CD14-positive monocyte (primary cell): Measurements from ENCODE around the gene FOXP1. TPM values are rescaled to one million over a fixed set of nuclear protein-coding genes. Genes with fewer than 3 reads are reported as not detected.

Source experiments
- DNase-seq, 3 donors: peaks; one replicate each; pipeline ENCODE4 v3.0.0-alpha.2; 2011 to 2022
- H2AFZ ChIP-seq: 2 replicates; pipeline ENCODE4 v1.6.0; 2012; ENCODE audit warnings: mild to moderate bottlenecking, low read depth, low read length, inconsistent platforms; ENCODE audit not compliant: insufficient read depth, poor library complexity, severe bottlenecking
- H3K27ac ChIP-seq, 2 donors: 1 replicate in 1 of 2; 2 replicates in 1 of 2; pipeline ENCODE4 v1.5.1; 2012 to 2013; ENCODE audit warnings: low read length in 2 of 2, control low read depth in 1 of 2, inconsistent platforms in 1 of 2, low read depth in 1 of 2, mild to moderate bottlenecking in 1 of 2
- H3K27me3 ChIP-seq, 2 donors: one replicate each; pipeline versions ENCODE4 v1.6.0 to v1.6.1; 2011 to 2013; ENCODE audit warnings: low read length in 2 of 2; ENCODE audit not compliant: control insufficient read depth in 2 of 2, insufficient read depth in 2 of 2
- H3K36me3 ChIP-seq, 2 donors: replicated peaks in 1 of 2; 1 replicate in 1 of 2; 2 replicates in 1 of 2; pipeline versions ENCODE4 v1.5.1 to v1.6.1; 2012 to 2013; ENCODE audit warnings: low read length in 2 of 2, control low read depth in 1 of 2, inconsistent platforms in 1 of 2, mild to moderate bottlenecking in 1 of 2; ENCODE audit not compliant: insufficient read depth in 2 of 2, control insufficient read depth in 1 of 2
- H3K4me1 ChIP-seq, 2 donors: 1 replicate in 1 of 2; 2 replicates in 1 of 2; pipeline versions ENCODE4 v1.5.1 to v1.6.1; 2012 to 2013; ENCODE audit warnings: low read length in 2 of 2, control low read depth in 1 of 2, inconsistent platforms in 1 of 2, mild to moderate bottlenecking in 1 of 2, moderate library complexity in 1 of 2; ENCODE audit not compliant: insufficient read depth in 2 of 2, control insufficient read depth in 1 of 2
- H3K4me2 ChIP-seq: replicated peaks from 2 replicates; pipeline ENCODE3; 2012; ENCODE audit warnings: low read length, moderate library complexity, mild to moderate bottlenecking; ENCODE audit not compliant: poor library complexity, severe bottlenecking; ENCODE audit errors: extremely low read depth
- H3K4me3 ChIP-seq, 3 experiments: fragments of 200-600 bp in 1 of 3; sonication (generic) in 1 of 3; replicated peaks in 1 of 3; 1 replicate in 2 of 3; 2 replicates in 1 of 3; pipeline ENCODE4 v1.5.1; 2011 to 2013; ENCODE audit warnings: low read length in 3 of 3, mild to moderate bottlenecking in 3 of 3, control low read depth in 2 of 3, low read depth in 2 of 3, inconsistent platforms in 1 of 3, moderate library complexity in 1 of 3
- H3K79me2 ChIP-seq: 2 replicates; pipeline ENCODE4 v1.6.0; 2012; ENCODE audit warnings: mild to moderate bottlenecking, control low read depth, inconsistent platforms, low read length, moderate library complexity; ENCODE audit not compliant: insufficient read depth
- H3K9ac ChIP-seq: 2 replicates; pipeline ENCODE4 v1.6.0; 2017; ENCODE audit warnings: low read length, mild to moderate bottlenecking; ENCODE audit not compliant: insufficient read depth, poor library complexity, severe bottlenecking
- H3K9me3 ChIP-seq, 2 donors: replicated peaks in 1 of 2; 1 replicate in 1 of 2; 2 replicates in 1 of 2; pipeline versions ENCODE4 v1.5.1 to v1.6.1; 2012 to 2013; ENCODE audit warnings: low read length in 2 of 2, control low read depth in 1 of 2; ENCODE audit not compliant: control insufficient read depth in 1 of 2, insufficient read depth in 1 of 2
- H4K20me1 ChIP-seq: 2 replicates; pipeline ENCODE4 v1.6.0; 2012; ENCODE audit warnings: mild to moderate bottlenecking, low read length, control low read depth, moderate library complexity; ENCODE audit not compliant: insufficient read depth
- H3K27ac Mint-ChIP-seq, 7 donors: one replicate each; pipeline ENCODE4 v1.8.0; 2020; ENCODE audit warnings: mild to moderate bottlenecking in 7 of 7, mixed read lengths in 7 of 7, moderate library complexity in 6 of 7, inconsistent platforms in 2 of 7
- H3K27me3 Mint-ChIP-seq, 3 donors: one replicate each; pipeline ENCODE4 v1.8.0; 2021 to 2022; ENCODE audit warnings: low read depth in 3 of 3, mild to moderate bottlenecking in 3 of 3, mixed read lengths in 3 of 3, moderate library complexity in 3 of 3, inconsistent platforms in 1 of 3
- H3K36me3 Mint-ChIP-seq, 2 donors: one replicate each; pipeline ENCODE4 v1.8.0; 2020; ENCODE audit warnings: mixed read lengths in 2 of 2, inconsistent platforms in 1 of 2, mild to moderate bottlenecking in 1 of 2
- H3K4me1 Mint-ChIP-seq: one replicate; pipeline ENCODE4 v1.8.0; 2020; ENCODE audit warnings: mild to moderate bottlenecking, mixed read lengths
- H3K4me3 Mint-ChIP-seq, 2 donors: one replicate each; pipeline ENCODE4 v1.8.0; 2020; ENCODE audit warnings: mild to moderate bottlenecking in 2 of 2, mixed read lengths in 2 of 2, moderate library complexity in 1 of 2
- H3K9me3 Mint-ChIP-seq, 7 donors: one replicate each; pipeline ENCODE4 v1.8.0; 2020 to 2022; ENCODE audit warnings: mixed read lengths in 7 of 7, mild to moderate bottlenecking in 6 of 7, moderate library complexity in 6 of 7, inconsistent platforms in 2 of 7
- CTCF ChIP-seq: fragments of 200-600 bp; IDR thresholded peaks from one replicate; pipeline ENCODE4 v1.8.0; 2022; ENCODE audit warnings: antibody characterized with exemption, mild to moderate bottlenecking
- WGBS: methylation state at CpG from one replicate; pipeline ENCODE4 v1.1.5; 2013; ENCODE audit warnings: missing lambda C conversion rate; ENCODE audit not compliant: insufficient coverage; 5-methylcytosine and 5-hydroxymethylcytosine counted together
- intact Hi-C, 2 donors: fragments of 100-400 bp; cut with micrococcal nuclease; formaldehyde crosslinking; loops; one replicate each; pipeline versions ENCODE4 v1.15.0 to v1.15.1; 2023
- polyA plus RNA-seq, 3 donors: library from polyadenylated mRNA; depleted of rRNA in 1 of 3; unstranded in 2 of 3; stranded (reverse) in 1 of 3; fragments of 300-500 nt in 2 of 3; fragments of >200 nt in 1 of 3; fragmentation: Illumina TruSeq in 2 of 3; gene quantifications; 1 replicate in 2 of 3; 2 replicates in 1 of 3; pipeline ENCODE4 v1.2.3, GENCODE V29; 2012 to 2021

The FOXP1 gene
- polyA plus RNA-seq, 3 donors = 25.7 to 42.6 (median 27.8) TPM

DNA sequence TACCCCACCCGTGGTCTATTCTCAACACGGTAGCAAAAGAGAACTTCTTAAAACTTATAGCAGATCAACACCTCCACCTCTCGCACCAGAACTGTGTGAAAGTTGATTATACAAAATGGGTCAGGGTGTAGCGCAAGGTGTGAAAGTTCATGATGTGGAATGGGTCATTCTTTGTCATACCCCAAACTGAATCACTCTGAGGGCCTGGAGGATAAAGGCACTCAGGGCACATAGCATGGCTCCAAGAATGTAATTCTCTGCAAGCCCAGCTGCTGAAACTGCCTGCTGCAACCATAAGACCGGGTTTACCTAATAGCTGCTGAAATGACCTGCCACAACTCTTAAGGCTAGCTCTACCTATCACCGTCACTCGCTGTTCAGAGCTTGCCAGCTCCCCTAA lies 70.0 kb downstream of the FOXP1 start:
- no peaks in the 10 kb centered on the region for H3K9me3 Mint-ChIP-seq

DNA sequence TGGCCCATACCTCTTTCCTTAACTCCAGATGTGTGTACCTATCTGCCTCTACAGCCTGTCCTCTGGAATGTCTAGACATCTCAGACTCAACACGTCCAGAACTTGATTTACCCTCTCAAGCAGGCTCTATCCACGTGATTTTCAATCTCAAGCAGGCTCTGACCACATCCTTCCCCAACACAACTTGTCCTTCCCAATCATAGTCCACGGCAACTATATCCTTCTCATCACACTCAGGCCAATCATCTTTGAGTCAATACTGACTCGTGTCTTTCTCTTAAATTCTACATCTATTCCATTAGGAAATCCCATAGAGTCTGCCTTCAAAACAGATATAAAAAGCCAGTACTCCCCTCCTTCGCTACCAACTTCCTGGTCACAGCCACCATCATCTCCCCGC lies 70.4 kb downstream of the FOXP1 start:
- peak overlapping the region; percentile 44 for H2AFZ ChIP-seq
- H3K4me3 Mint-ChIP-seq = no peak overlapping the region
- no peaks in the 10 kb centered on the region for H3K36me3 ChIP-seq
- peaks cover 96% of the 10 kb centered on the region for H3K79me2 ChIP-seq
- peak overlapping the region in 1 of 2 donors; percentile 59 for H3K27ac ChIP-seq
- TF ChIP-seq CTCF = no peak
- WGBS = 21% methylated on average over 6 of the region's 6 CpGs
- no peaks in the 10 kb centered on the region for H3K27me3 ChIP-seq
- H3K4me1 ChIP-seq = peaks cover 44 to 53% of the 10 kb centered on the region in 2 donors
- H3K4me2 ChIP-seq = no peak overlapping the region
- DNase-seq = no peak
- H3K9me3 ChIP-seq = peaks cover 0 to 7% of the 10 kb centered on the region in 2 donors
- no peak overlapping the region for H3K9ac ChIP-seq
- no peak overlapping the region for H3K27ac Mint-ChIP-seq
- intact Hi-C loops = no loop called here
- no peak overlapping the region for H3K4me3 ChIP-seq
- no peaks in the 10 kb centered on the region for H3K9me3 Mint-ChIP-seq
- peaks cover 28% of the 10 kb centered on the region for H3K4me1 Mint-ChIP-seq
- H4K20me1 ChIP-seq = peaks cover 3% of the 10 kb centered on the region
- H3K36me3 Mint-ChIP-seq = peaks cover 9 to 13% of the 10 kb centered on the region in 2 donors
- no peaks in the 10 kb centered on the region for H3K27me3 Mint-ChIP-seq

More for the DNA sequence above, 70.0 kb downstream of the FOXP1 start:
- Mint-ChIP-seq H3K4me1 (peaks cover 28% of the 10 kb centered on the region), H3K4me3 (no peak overlapping the region), H3K36me3 (peaks cover 9 to 13% of the 10 kb centered on the region in 2 donors), H3K27me3 (no peaks in the 10 kb centered on the region), H3K27ac (no peak overlapping the region)
- H4K20me1 ChIP-seq = peaks cover 3% of the 10 kb centered on the region
- peak overlapping the region in 1 of 2 donors; percentile 59 for H3K27ac ChIP-seq
- WGBS = 96% methylated on average over 4 of the region's 7 CpGs
- no peak overlapping the region for H3K4me3 ChIP-seq
- H3K79me2 ChIP-seq = peaks cover 96% of the 10 kb centered on the region
- no peak for DNase-seq
- peaks cover 0 to 7% of the 10 kb centered on the region in 2 donors for H3K9me3 ChIP-seq
- no peak overlapping the region for H3K4me2 ChIP-seq
- H2AFZ ChIP-seq = peak overlapping the region; percentile 44
- TF ChIP-seq CTCF = no peak
- no peak overlapping the region for H3K9ac ChIP-seq
- H3K36me3 ChIP-seq = no peaks in the 10 kb centered on the region
- intact Hi-C loops = no loop called here
- peaks cover 44 to 53% of the 10 kb centered on the region in 2 donors for H3K4me1 ChIP-seq
- no peaks in the 10 kb centered on the region for H3K27me3 ChIP-seq
